Upper lobe of left lung (tissue), 4 donors: ENCODE results near the gene CNTNAP2.

Experiments used
- POLR2A ChIP-seq, 4 donors: fragments of 450-650 bp; IDR thresholded peaks; one replicate each; pipeline ENCODE4 v1.5.1; 2016 to 2017; ENCODE audit warnings: antibody characterized with exemption in 4 of 4, mild to moderate bottlenecking in 2 of 4
- POLR2AphosphoS5 ChIP-seq, 2 donors: sonication (generic); formaldehyde crosslinking; IDR thresholded peaks; one replicate each; pipeline ENCODE4 v1.5.1; 2017; ENCODE audit warnings: antibody characterized with exemption in 2 of 2
- TF ChIP-seq, protein P1 (sequence below), 6 experiments: fragments of 450-650 bp in 4 of 6; fragments of 200-600 bp in 2 of 6; sonication (generic) in 2 of 6; IDR thresholded peaks; one replicate each; pipeline ENCODE4 v1.5.1; 2016 to 2019; ENCODE audit warnings: antibody characterized with exemption in 6 of 6

DNA sequence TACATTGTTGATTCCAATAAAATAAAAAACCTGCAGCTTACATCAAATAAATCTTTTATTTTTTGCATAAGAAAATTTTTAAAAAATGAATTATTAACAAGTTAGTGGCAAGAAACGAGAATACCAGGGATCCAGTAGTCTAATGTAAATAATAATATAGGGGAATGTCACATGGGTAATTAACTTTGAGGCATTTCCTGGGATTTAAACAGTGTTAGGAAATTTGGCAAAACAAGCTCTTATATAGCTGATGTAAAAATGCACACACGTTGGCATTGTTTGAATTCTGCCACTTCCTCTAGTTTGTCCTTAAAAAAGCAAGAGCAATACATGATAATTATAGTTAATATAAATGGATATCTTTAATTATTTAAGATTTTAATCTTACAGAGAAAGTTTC is 768.6 kb downstream of the CNTNAP2 start:
- TF ChIP-seq, protein P1, sequence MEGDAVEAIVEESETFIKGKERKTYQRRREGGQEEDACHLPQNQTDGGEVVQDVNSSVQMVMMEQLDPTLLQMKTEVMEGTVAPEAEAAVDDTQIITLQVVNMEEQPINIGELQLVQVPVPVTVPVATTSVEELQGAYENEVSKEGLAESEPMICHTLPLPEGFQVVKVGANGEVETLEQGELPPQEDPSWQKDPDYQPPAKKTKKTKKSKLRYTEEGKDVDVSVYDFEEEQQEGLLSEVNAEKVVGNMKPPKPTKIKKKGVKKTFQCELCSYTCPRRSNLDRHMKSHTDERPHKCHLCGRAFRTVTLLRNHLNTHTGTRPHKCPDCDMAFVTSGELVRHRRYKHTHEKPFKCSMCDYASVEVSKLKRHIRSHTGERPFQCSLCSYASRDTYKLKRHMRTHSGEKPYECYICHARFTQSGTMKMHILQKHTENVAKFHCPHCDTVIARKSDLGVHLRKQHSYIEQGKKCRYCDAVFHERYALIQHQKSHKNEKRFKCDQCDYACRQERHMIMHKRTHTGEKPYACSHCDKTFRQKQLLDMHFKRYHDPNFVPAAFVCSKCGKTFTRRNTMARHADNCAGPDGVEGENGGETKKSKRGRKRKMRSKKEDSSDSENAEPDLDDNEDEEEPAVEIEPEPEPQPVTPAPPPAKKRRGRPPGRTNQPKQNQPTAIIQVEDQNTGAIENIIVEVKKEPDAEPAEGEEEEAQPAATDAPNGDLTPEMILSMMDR (IDR thresholded peaks at IDR 0.05) = no peak
- TF ChIP-seq POLR2AphosphoS5 (IDR thresholded peaks at IDR 0.05) (no peak), POLR2A (IDR thresholded peaks at IDR 0.05) (no peak)
